ENCODE results near the gene MAL. TPM values are rescaled to one million over a fixed set of nuclear protein-coding genes. Genes with fewer than 3 reads are reported as not detected.
"Not testable (repeated sequence)": the region's sequence is repeated elsewhere in the genome, so short reads cannot be mapped to it uniquely, and the experiment has no call there.

Gene MAL
- total RNA-seq, 1 donor from 2014 or later: 8.7 TPM

GRCh38 chr2:95026471-95027368 is 1.2 kb downstream of the MAL start:
- peak; percentile 69 for DNase-seq (ENCODE audit: missing footprints)
- ATAC-seq: no peak
- intact Hi-C loops (cut with DNase I): no loop called here

- intact Hi-C loops (cut with DNase I): no loop called here
- ATAC-seq: no peak
Measured at GRCh38 chr2:95027369-95027720, 1.8 kb downstream of the MAL start.

GRCh38 chr2:95029898-95030341 is 4.4 kb downstream of the MAL start:
- ATAC-seq: no peak
- DNase-seq (ENCODE audit: missing footprints): peak; percentile 40
- intact Hi-C loops (cut with DNase I): no loop called here

More at GRCh38 chr2:95027369-95027720, 1.8 kb downstream of the MAL start:
- DNase-seq (ENCODE audit: missing footprints): peak; percentile 56

- DNase-seq (ENCODE audit: missing footprints) (peak; percentile 22), ATAC-seq (no peak)
- intact Hi-C loops (cut with DNase I): no loop called here
Measured at GRCh38 chr2:95030496-95030895, 5.0 kb downstream of the MAL start.

- DNase-seq (ENCODE audit: missing footprints): peak; percentile 27
- intact Hi-C loops (cut with DNase I): no loop called here
- no peak for ATAC-seq
Measured at GRCh38 chr2:95031076-95031725, 5.7 kb downstream of the MAL start.

GRCh38 chr2:95031726-95032116 is 6.2 kb downstream of the MAL start:
- DNase-seq (ENCODE audit: missing footprints): no peak
- ATAC-seq: no peak
- intact Hi-C loops (cut with DNase I): no loop called here

GRCh38 chr2:95032341-95032740 is 6.8 kb downstream of the MAL start:
- DNase-seq (ENCODE audit: missing footprints) (peak; percentile 7), ATAC-seq (no peak)

GRCh38 chr2:95032868-95033603 is 7.5 kb downstream of the MAL start:
- ATAC-seq (no peak), DNase-seq (ENCODE audit: missing footprints) (peak; percentile 35)
- intact Hi-C loops (cut with DNase I): no loop called here

More at GRCh38 chr2:95032341-95032740, 6.8 kb downstream of the MAL start:
- intact Hi-C loops (cut with DNase I): no loop called here

- intact Hi-C loops (cut with DNase I): no loop called here
- ATAC-seq: no peak
Measured at GRCh38 chr2:95034221-95034620, 8.7 kb downstream of the MAL start.

GRCh38 chr2:95034818-95035217 is 9.3 kb downstream of the MAL start:
- ATAC-seq (no peak), DNase-seq (ENCODE audit: missing footprints) (peak; percentile 13)
- intact Hi-C loops (cut with DNase I): no loop called here

More at GRCh38 chr2:95034221-95034620, 8.7 kb downstream of the MAL start:
- DNase-seq (ENCODE audit: missing footprints): no peak

GRCh38 chr2:95036596-95037383 is 11.3 kb downstream of the MAL start:
- ATAC-seq (no peak), DNase-seq (ENCODE audit: missing footprints) (peak; percentile 4)
- intact Hi-C loops (cut with DNase I): no loop called here

GRCh38 chr2:95037384-95037839 is 11.9 kb downstream of the MAL start:
- intact Hi-C loops (cut with DNase I): no loop called here
- ATAC-seq: no peak
- DNase-seq (ENCODE audit: missing footprints): no peak

GRCh38 chr2:95037841-95038585 is 12.5 kb downstream of the MAL start:
- DNase-seq (ENCODE audit: missing footprints); intact Hi-C loops (cut with DNase I); ATAC-seq: not testable (repeated sequence)

- no peak for DNase-seq (ENCODE audit: missing footprints)
- intact Hi-C loops (cut with DNase I): no loop called here
- no peak for ATAC-seq
Measured at GRCh38 chr2:95038635-95039298, 13.3 kb downstream of the MAL start.

GRCh38 chr2:95039363-95039762 is 13.9 kb downstream of the MAL start:
- ATAC-seq: no peak
- DNase-seq (ENCODE audit: missing footprints): peak; percentile 3

GRCh38 chr2:95039978-95040377 is 14.5 kb downstream of the MAL start:
- intact Hi-C loops (cut with DNase I): no loop called here
- ATAC-seq (no peak), DNase-seq (ENCODE audit: missing footprints) (peak; percentile 5)

More at GRCh38 chr2:95039363-95039762, 13.9 kb downstream of the MAL start:
- intact Hi-C loops (cut with DNase I): no loop called here

GRCh38 chr2:95040426-95040825 is 14.9 kb downstream of the MAL start:
- intact Hi-C loops (cut with DNase I): no loop called here
- peak; percentile 7 for DNase-seq (ENCODE audit: missing footprints)
- ATAC-seq: no peak

Data from Right ventricle myocardium inferior (tissue), 1 donor.